H1 (cell line): Measurements from ENCODE around the gene ADARB2.

Experiments used
- EZH2 ChIP-seq: fragments of 200-600 bp; sonication (generic); IDR thresholded peaks from 2 replicates; pipeline ENCODE4 v1.7.1; 2012; ENCODE audit warnings: low read depth, mild to moderate bottlenecking, moderate library complexity, low read length, inconsistent platforms; ENCODE audit not compliant: severe bottlenecking
- GABPA ChIP-seq: IDR thresholded peaks from 2 replicates; pipeline ENCODE4 v1.6.1; 2011; ENCODE audit warnings: mild to moderate bottlenecking, low read length, moderate library complexity, borderline replicate concordance; ENCODE audit not compliant: insufficient read depth
- POLR2A ChIP-seq, 2 experiments: IDR thresholded peaks; 1 replicate in 1 of 2; 2 replicates in 1 of 2; pipeline ENCODE4 v1.6.1; 2011; ENCODE audit warnings: low read depth in 2 of 2, low read length in 2 of 2, mild to moderate bottlenecking in 2 of 2; ENCODE audit errors: control extremely low read depth in 1 of 2
- POLR2AphosphoS5 ChIP-seq: IDR thresholded peaks from 2 replicates; pipeline ENCODE4 v1.6.1; 2011; ENCODE audit warnings: low read depth, low read length
- SP1 ChIP-seq: IDR thresholded peaks from 2 replicates; pipeline ENCODE4 v1.6.1; 2011; ENCODE audit warnings: low read depth, low read length
- TF ChIP-seq, protein P1 (sequence below), 3 experiments: IDR thresholded peaks; 1 replicate in 2 of 3; 2 replicates in 1 of 3; pipeline versions ENCODE4 v1.5.1 to v1.6.1; 2011; ENCODE audit warnings: low read length in 3 of 3, mild to moderate bottlenecking in 3 of 3, inconsistent platforms in 2 of 3, low read depth in 1 of 3, moderate library complexity in 1 of 3; ENCODE audit not compliant: insufficient read depth in 1 of 3; ENCODE audit errors: control extremely low read depth in 1 of 3

DNA sequence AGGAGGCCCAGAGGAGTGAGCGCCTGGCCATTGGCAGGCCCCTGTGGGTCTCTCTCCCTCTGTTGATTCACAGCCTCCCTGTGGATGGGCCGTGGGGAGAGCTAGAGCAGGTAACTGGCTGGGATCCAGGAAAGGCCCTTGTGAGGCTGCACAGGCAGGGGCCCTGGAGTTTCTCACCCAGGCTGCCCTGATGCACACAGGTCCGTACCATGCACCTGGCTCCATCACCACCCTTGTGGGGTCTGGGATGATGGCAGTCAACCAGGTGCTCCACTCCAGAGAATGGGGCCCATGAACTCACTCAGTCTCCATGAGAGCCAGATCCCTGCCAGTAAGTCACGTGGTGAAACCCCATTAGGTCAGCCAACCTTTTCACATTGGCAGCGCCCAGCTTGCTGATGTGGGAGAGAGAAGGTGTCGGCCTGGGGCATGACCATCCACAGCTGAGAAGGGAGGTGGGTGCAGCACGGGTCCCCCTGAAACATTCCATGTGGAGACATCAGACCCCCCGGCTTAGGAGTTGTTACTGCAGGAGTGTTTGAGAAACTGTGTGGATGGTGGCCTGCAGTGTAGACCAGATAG lies 320.8 kb downstream of the ADARB2 start:
- TF ChIP-seq POLR2A (IDR thresholded peaks at IDR 0.05; ENCODE audit: control extremely low read depth in 1 of 2, low read depth in 2 of 2, low read length in 2 of 2) (no peak), EZH2 (no peak), GABPA (no peak), POLR2AphosphoS5 (no peak), SP1 (no peak)
- TF ChIP-seq, protein P1, sequence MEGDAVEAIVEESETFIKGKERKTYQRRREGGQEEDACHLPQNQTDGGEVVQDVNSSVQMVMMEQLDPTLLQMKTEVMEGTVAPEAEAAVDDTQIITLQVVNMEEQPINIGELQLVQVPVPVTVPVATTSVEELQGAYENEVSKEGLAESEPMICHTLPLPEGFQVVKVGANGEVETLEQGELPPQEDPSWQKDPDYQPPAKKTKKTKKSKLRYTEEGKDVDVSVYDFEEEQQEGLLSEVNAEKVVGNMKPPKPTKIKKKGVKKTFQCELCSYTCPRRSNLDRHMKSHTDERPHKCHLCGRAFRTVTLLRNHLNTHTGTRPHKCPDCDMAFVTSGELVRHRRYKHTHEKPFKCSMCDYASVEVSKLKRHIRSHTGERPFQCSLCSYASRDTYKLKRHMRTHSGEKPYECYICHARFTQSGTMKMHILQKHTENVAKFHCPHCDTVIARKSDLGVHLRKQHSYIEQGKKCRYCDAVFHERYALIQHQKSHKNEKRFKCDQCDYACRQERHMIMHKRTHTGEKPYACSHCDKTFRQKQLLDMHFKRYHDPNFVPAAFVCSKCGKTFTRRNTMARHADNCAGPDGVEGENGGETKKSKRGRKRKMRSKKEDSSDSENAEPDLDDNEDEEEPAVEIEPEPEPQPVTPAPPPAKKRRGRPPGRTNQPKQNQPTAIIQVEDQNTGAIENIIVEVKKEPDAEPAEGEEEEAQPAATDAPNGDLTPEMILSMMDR (IDR thresholded peaks at IDR 0.05; ENCODE audit: control extremely low read depth in 1 of 3, insufficient read depth in 1 of 3, low read depth in 1 of 3, low read length in 3 of 3): no peak
